Gastroesophageal sphincter (tissue), 3 donors: ENCODE data around the gene SCAF4.

Source experiments
- POLR2AphosphoS5 ChIP-seq: sonication (generic); formaldehyde crosslinking; IDR thresholded peaks from one replicate; pipeline ENCODE4 v1.6.1; 2017; ENCODE audit warnings: antibody characterized with exemption
- TF ChIP-seq, protein P1 (sequence below), 4 experiments: fragments of 200-600 bp in 2 of 4; fragments of 450-650 bp in 2 of 4; sonication (generic) in 1 of 4; IDR thresholded peaks; one replicate each; pipeline ENCODE4 v1.5.1; 2017 to 2019; ENCODE audit warnings: antibody characterized with exemption in 4 of 4, mild to moderate bottlenecking in 2 of 4, moderate library complexity in 2 of 4

DNA sequence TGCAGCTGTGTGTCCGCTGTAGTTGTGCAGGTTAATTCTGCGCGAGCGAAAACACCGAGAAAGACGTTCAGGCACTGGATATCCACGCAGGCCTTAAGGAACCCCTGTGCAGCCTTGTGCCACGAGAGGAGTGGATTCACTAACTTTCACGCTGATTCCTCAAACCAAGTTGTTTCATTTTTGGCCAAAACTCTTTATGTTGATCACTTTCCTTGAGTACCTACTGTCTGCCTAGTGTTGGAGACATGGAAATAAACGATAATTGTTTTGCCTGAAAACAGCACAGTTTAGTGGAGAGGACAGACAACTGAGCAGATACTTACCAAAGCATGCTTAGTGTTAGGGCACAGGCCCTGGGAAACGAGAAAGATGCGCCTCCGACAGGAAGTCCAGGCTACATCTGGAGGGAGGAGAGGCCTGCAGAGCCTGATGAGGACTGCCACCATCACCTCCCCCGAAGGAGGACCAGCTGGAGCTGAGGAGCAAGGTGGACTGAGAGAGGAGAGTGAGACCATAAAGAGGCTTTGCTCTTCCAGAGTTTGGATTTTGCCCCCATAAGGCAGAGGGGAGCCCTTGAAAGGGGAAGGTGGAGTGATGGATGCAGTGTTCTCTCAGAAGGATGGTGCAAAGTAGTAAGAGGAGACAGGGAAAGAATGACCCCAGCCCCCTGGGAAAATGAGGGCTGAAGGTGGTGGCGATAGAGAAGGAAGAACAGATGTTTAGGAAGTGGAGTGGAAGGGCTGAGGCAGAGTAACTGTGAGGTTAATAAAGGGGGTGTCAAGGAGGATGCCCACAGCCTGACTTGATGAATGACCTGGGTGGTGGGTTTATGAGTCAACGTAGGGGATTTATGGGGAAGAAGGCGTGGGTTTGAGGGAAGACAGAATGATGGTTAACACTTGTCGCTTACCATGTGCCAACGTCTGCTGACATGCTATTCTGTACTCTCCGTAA, 956 bp upstream of the SCAF4 start:
- TF ChIP-seq, protein P1, sequence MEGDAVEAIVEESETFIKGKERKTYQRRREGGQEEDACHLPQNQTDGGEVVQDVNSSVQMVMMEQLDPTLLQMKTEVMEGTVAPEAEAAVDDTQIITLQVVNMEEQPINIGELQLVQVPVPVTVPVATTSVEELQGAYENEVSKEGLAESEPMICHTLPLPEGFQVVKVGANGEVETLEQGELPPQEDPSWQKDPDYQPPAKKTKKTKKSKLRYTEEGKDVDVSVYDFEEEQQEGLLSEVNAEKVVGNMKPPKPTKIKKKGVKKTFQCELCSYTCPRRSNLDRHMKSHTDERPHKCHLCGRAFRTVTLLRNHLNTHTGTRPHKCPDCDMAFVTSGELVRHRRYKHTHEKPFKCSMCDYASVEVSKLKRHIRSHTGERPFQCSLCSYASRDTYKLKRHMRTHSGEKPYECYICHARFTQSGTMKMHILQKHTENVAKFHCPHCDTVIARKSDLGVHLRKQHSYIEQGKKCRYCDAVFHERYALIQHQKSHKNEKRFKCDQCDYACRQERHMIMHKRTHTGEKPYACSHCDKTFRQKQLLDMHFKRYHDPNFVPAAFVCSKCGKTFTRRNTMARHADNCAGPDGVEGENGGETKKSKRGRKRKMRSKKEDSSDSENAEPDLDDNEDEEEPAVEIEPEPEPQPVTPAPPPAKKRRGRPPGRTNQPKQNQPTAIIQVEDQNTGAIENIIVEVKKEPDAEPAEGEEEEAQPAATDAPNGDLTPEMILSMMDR (IDR thresholded peaks at IDR 0.05) = peak in 1 of 4 experiments; percentile 3
- no peak for TF ChIP-seq POLR2AphosphoS5
